ENCODE data around the gene ZNHIT6.

GRCh38 chr1:85609976-85610375, 98.3 kb downstream of the ZNHIT6 start:
- TF ChIP-seq POLR2AphosphoS5 (IDR thresholded peaks at IDR 0.05; ENCODE audit: low read depth, low read length) (no peak), TCF12 (IDR thresholded peaks at IDR 0.05) (no peak), CTCF (IDR thresholded peaks at IDR 0.05) (no peak), CHD2 (IDR thresholded peaks at IDR 0.05; ENCODE audit: low read length, partially characterized antibody) (no peak), RXRA (IDR thresholded peaks at IDR 0.05; ENCODE audit: borderline replicate concordance, low read depth) (no peak)

Measured in SK-N-SH (cell line).